IMR-90 (cell line): ENCODE measurements around the gene PRKN. TPM values are rescaled to one million over a fixed set of nuclear protein-coding genes. Genes with fewer than 3 reads are reported as not detected.

Experiments
- ATAC-seq: fragments of 200-7000 bp; cut with Tn5 transposase; 2 replicates; pipeline ENCODE4 v1.9.1; 2020; ENCODE audit warnings: low read depth, mild to moderate bottlenecking, moderate library complexity
- BruUV-seq: library from RNA; stranded (reverse); fragments of 400-500 nt; replicated peaks from 2 replicates; lab custom pipeline; 2021; lab: Mats Ljungman, UMichigan
- CTCF ChIA-PET: fragments of 300-600 bp; formaldehyde crosslinking; extraction: SDS; loops from one replicate; lab custom pipeline; 2021; ENCODE audit warnings: antibody characterized with exemption; lab: Yijun Ruan, JAX
- POLR2A ChIA-PET: fragments of 300-600 bp; sonication (Branson Sonifier 250); formaldehyde crosslinking; loops from one replicate; lab custom pipeline; 2022; ENCODE audit warnings: antibody characterized with exemption; ENCODE audit not compliant: unreplicated experiment; lab: Charles Lee
- DNase-seq: peaks from one replicate; pipeline ENCODE4 v3.0.0; 2013
- H2AFZ ChIP-seq: replicated peaks from 2 replicates; pipeline ENCODE3; 2013; ENCODE audit warnings: low read length, mild to moderate bottlenecking; ENCODE audit not compliant: poor library complexity
- H2AK5ac ChIP-seq: 2 replicates; pipeline ENCODE4 v1.6.1; 2013; ENCODE audit warnings: low read depth, low read length, inconsistent platforms
- H2AK9ac ChIP-seq: replicated peaks from 2 replicates; pipeline ENCODE3; 2013; ENCODE audit warnings: mild to moderate bottlenecking, low read depth, low read length, moderate library complexity; ENCODE audit not compliant: poor library complexity
- H2BK120ac ChIP-seq: 2 replicates; pipeline ENCODE4 v1.6.1; 2013; ENCODE audit warnings: low read depth, low read length, inconsistent platforms
- H2BK15ac ChIP-seq: 3 replicates; pipeline ENCODE4 v1.6.1; 2013; ENCODE audit warnings: low read depth, low read length, inconsistent platforms
- H2BK20ac ChIP-seq: 2 replicates; pipeline ENCODE4 v1.6.1; 2013; ENCODE audit warnings: low read depth, mild to moderate bottlenecking, inconsistent platforms, low read length, moderate library complexity
- H2BK5ac ChIP-seq: 2 replicates; pipeline ENCODE4 v1.6.1; 2013; ENCODE audit warnings: mild to moderate bottlenecking, low read depth, low read length, inconsistent platforms; ENCODE audit not compliant: poor library complexity, severe bottlenecking
- H3K14ac ChIP-seq: replicated peaks from 2 replicates; pipeline ENCODE4 v1.6.1; 2013; ENCODE audit warnings: low read depth, low read length, inconsistent platforms
- H3K18ac ChIP-seq: 2 replicates; pipeline ENCODE4 v1.6.1; 2013; ENCODE audit warnings: low read depth, low read length, control low read depth
- H3K23ac ChIP-seq: 2 replicates; pipeline ENCODE4 v1.6.1; 2013; ENCODE audit warnings: low read depth, low read length, inconsistent platforms
- H3K27ac ChIP-seq: 2 replicates; pipeline ENCODE4 v1.5.1; 2013; ENCODE audit warnings: mild to moderate bottlenecking, control low read depth, low read length; ENCODE audit not compliant: insufficient read depth
- H3K27me3 ChIP-seq: 2 replicates; pipeline ENCODE4 v1.6.1; 2013; ENCODE audit warnings: low read length; ENCODE audit not compliant: control insufficient read depth, insufficient read depth
- H3K36me3 ChIP-seq: 2 replicates; pipeline ENCODE4 v1.6.1; 2013; ENCODE audit warnings: low read length, mixed read lengths; ENCODE audit not compliant: control insufficient read depth, insufficient read depth
- H3K4ac ChIP-seq: 2 replicates; pipeline ENCODE4 v1.6.1; 2013; ENCODE audit warnings: low read depth, low read length, inconsistent platforms
- H3K4me1 ChIP-seq: 2 replicates; pipeline ENCODE4 v1.6.1; 2013; ENCODE audit warnings: low read length, mixed read lengths; ENCODE audit not compliant: control insufficient read depth, insufficient read depth
- H3K4me2 ChIP-seq: 2 replicates; pipeline ENCODE4 v1.6.1; 2013; ENCODE audit warnings: low read depth, mild to moderate bottlenecking, control low read depth, low read length, moderate library complexity
- H3K4me3 ChIP-seq: 2 replicates; pipeline ENCODE4 v1.5.1; 2013; ENCODE audit warnings: low read depth, mild to moderate bottlenecking, control low read depth, low read length, moderate library complexity; ENCODE audit not compliant: insufficient read depth
- H3K56ac ChIP-seq: 2 replicates; pipeline ENCODE4 v1.6.1; 2013; ENCODE audit warnings: low read length, inconsistent platforms; ENCODE audit not compliant: insufficient read depth; ENCODE audit errors: extremely low read depth
- H3K79me1 ChIP-seq, 2 experiments: 2 replicates each; pipeline ENCODE4 v1.6.1; 2013; ENCODE audit warnings: low read length in 2 of 2, inconsistent platforms in 1 of 2, low read depth in 1 of 2
- H3K9ac ChIP-seq: 2 replicates; pipeline ENCODE4 v1.6.1; 2013; ENCODE audit warnings: low read depth, low read length, control low read depth
- H3K9me1 ChIP-seq: 2 replicates; pipeline ENCODE4 v1.6.1; 2013; ENCODE audit warnings: low read length, inconsistent platforms; ENCODE audit not compliant: insufficient read depth
- H3K9me3 ChIP-seq: 2 replicates; pipeline ENCODE4 v1.6.1; 2013; ENCODE audit warnings: low read length; ENCODE audit not compliant: control insufficient read depth, insufficient read depth
- H4K20me1 ChIP-seq: 2 replicates; pipeline ENCODE4 v1.6.1; 2013; ENCODE audit warnings: low read length, inconsistent platforms; ENCODE audit not compliant: insufficient read depth
- H4K5ac ChIP-seq: 2 replicates; pipeline ENCODE4 v1.6.1; 2013; ENCODE audit warnings: mild to moderate bottlenecking, low read depth, low read length, control low read depth
- H4K8ac ChIP-seq, 2 experiments: 2 replicates each; pipeline ENCODE4 v1.6.1; 2013; ENCODE audit warnings: low read depth in 2 of 2, low read length in 2 of 2, control low read depth in 1 of 2, inconsistent platforms in 1 of 2
- H4K91ac ChIP-seq: 2 replicates; pipeline ENCODE4 v1.6.1; 2013; ENCODE audit warnings: low read depth, low read length, inconsistent platforms; ENCODE audit not compliant: insufficient read depth
- BHLHE40 ChIP-seq: fragments of 150-350 bp; IDR thresholded peaks from 2 replicates; pipeline ENCODE4 v1.6.1; 2016; ENCODE audit warnings: mild to moderate bottlenecking, low read depth, low read length
- CEBPB ChIP-seq: IDR thresholded peaks from 2 replicates; pipeline ENCODE4 v1.6.1; 2012; ENCODE audit warnings: low read depth, low read length, improper control_type of control experiment
- CHD1 ChIP-seq: IDR thresholded peaks from 2 replicates; pipeline ENCODE4 v1.6.1; 2012; ENCODE audit warnings: low read depth, low read length, improper control_type of control experiment
- ELK1 ChIP-seq: fragments of 150-350 bp; IDR thresholded peaks from 2 replicates; pipeline ENCODE4 v1.6.1; 2016; ENCODE audit warnings: low read depth, mild to moderate bottlenecking, low read length, moderate library complexity, borderline replicate concordance
- MAFK ChIP-seq: IDR thresholded peaks from 2 replicates; pipeline ENCODE4 v1.6.1; 2012; ENCODE audit warnings: low read depth, low read length, improper control_type of control experiment
- MAZ ChIP-seq: IDR thresholded peaks from 2 replicates; pipeline ENCODE4 v1.6.1; 2012; ENCODE audit warnings: low read depth, mild to moderate bottlenecking, low read length, improper control_type of control experiment, moderate library complexity, borderline replicate concordance
- MXI1 ChIP-seq: IDR thresholded peaks from 2 replicates; pipeline ENCODE4 v1.6.1; 2012; ENCODE audit warnings: low read depth, mild to moderate bottlenecking, low read length, moderate library complexity, borderline replicate concordance
- NFE2L2 ChIP-seq: fragments of 150-350 bp; IDR thresholded peaks from 2 replicates; pipeline ENCODE4 v1.6.1; 2016; ENCODE audit warnings: low read depth, mild to moderate bottlenecking, low read length
- RCOR1 ChIP-seq: IDR thresholded peaks from 2 replicates; pipeline ENCODE4 v1.6.1; 2012; ENCODE audit warnings: mild to moderate bottlenecking, low read length, improper control_type of control experiment; ENCODE audit not compliant: insufficient replicate concordance
- SMC3 ChIP-seq: fragments of 150-350 bp; IDR thresholded peaks from 2 replicates; pipeline ENCODE4 v1.6.1; 2016; ENCODE audit warnings: low read depth, mild to moderate bottlenecking, antibody characterized with exemption, low read length, moderate library complexity
- USF2 ChIP-seq: fragments of 150-350 bp; IDR thresholded peaks from 2 replicates; pipeline ENCODE4 v1.6.1; 2017; ENCODE audit warnings: mild to moderate bottlenecking, antibody characterized with exemption, low read length, low read depth
- WGBS, 2 experiments: methylation state at CpG; one replicate each; pipeline versions ENCODE4 v1.1.5 to v1.1.7; 2013; ENCODE audit warnings: missing lambda C conversion rate in 2 of 2; ENCODE audit not compliant: insufficient read length in 1 of 2; ENCODE audit errors: extremely low coverage in 2 of 2; 5-methylcytosine and 5-hydroxymethylcytosine counted together
- dilution Hi-C: fragments of 300-500 bp; cut with HindIII; formaldehyde crosslinking; loops from one replicate; pipeline ENCODE4 v1.14.3; 2018; ENCODE audit warnings: low sequenced_read_pairs; ENCODE audit not compliant: unreplicated experiment
- in situ Hi-C: fragments of 300-500 bp; cut with MboI; formaldehyde crosslinking; loops from 3 replicates; pipeline ENCODE4 v1.14.3; 2019; ENCODE audit warnings: low sequenced_read_pairs, inconsistent platforms, mixed read lengths
- intact Hi-C: fragments of 100-400 bp; cut with micrococcal nuclease; formaldehyde crosslinking; loops from 2 replicates; pipeline ENCODE4 v1.10.0; 2022
- polyA plus RNA-seq, 3 experiments: library from polyadenylated mRNA; depleted of rRNA; stranded (reverse); fragments of >200 nt; gene quantifications; 2 replicates each; pipeline ENCODE4 v1.2.3, GENCODE V29; 2012; ENCODE audit warnings: low replicate concordance in 1 of 3
- total RNA-seq: library from RNA; depleted of rRNA; stranded (reverse); fragments of >200 nt; gene quantifications from 2 replicates; pipeline ENCODE4 v1.2.3, GENCODE V29; 2012

PRKN gene
- total and polyA plus RNA-seq, 2 of the 4 experiments (the other 2 are of a cell fraction) = 0.15 to 0.18 TPM

- CTCF ChIA-PET = no interaction called here
- no peak overlapping the region for H2BK15ac ChIP-seq
- no peak overlapping the region for H2BK20ac ChIP-seq
- H3K18ac ChIP-seq = no peak overlapping the region
- no peak overlapping the region for H3K14ac ChIP-seq
- no peaks in the 10 kb centered on the region for H3K79me1 ChIP-seq
- no peak overlapping the region for H3K56ac ChIP-seq
- H4K5ac ChIP-seq = no peak overlapping the region
- no peak overlapping the region for H2BK120ac ChIP-seq
- no peak overlapping the region for H3K4ac ChIP-seq
- no peaks in the 10 kb centered on the region for H3K36me3 ChIP-seq
- no peaks in the 10 kb centered on the region for H3K27me3 ChIP-seq
- intact Hi-C loops = no loop called here
- H3K4me1 ChIP-seq = no peaks in the 10 kb centered on the region
- BruUV-seq = no TSS peak
- H2BK5ac ChIP-seq = no peak overlapping the region
- H3K9me1 ChIP-seq = no peaks in the 10 kb centered on the region
- in situ Hi-C loops = no loop called here
- no peak for DNase-seq
- ATAC-seq = no peak
- H3K9ac ChIP-seq = no peak overlapping the region
- H3K4me3 ChIP-seq = no peak overlapping the region
- TF ChIP-seq CHD1 (no peak), SMC3 (no peak), ELK1 (no peak), CEBPB (no peak), RCOR1 (no peak), USF2 (no peak), BHLHE40 (no peak), MAFK (no peak), NFE2L2 (no peak), MAZ (no peak), MXI1 (no peak)
- H2AK9ac ChIP-seq = no peak overlapping the region
- H4K91ac ChIP-seq = no peak overlapping the region
- dilution Hi-C loops = no loop called here
- H3K23ac ChIP-seq = no peak overlapping the region
- WGBS, 2 experiments = no CpG with 5 or more reads among the region's 1 CpG
- POLR2A ChIA-PET = no interaction called here
- no peak overlapping the region for H3K4me2 ChIP-seq
- peaks cover 24% of the 10 kb centered on the region for H3K9me3 ChIP-seq
- H2AFZ ChIP-seq = no peak overlapping the region
- no peak overlapping the region for H2AK5ac ChIP-seq
- no peak overlapping the region for H4K8ac ChIP-seq
- no peaks in the 10 kb centered on the region for H4K20me1 ChIP-seq
- H3K27ac ChIP-seq = no peak overlapping the region
These were observed 1075.6 kb downstream of the PRKN start for GRCh38 chr6:161651949-161652348.
